ENCODE data around the gene KSR1. TPM values are rescaled to one million over a fixed set of nuclear protein-coding genes. Genes with fewer than 3 reads are reported as not detected.

KSR1 gene
- total and polyA plus RNA-seq, 9 of the 15 experiments (the other 6 are each of a cell fraction or from before 2014, with no cell fraction given) = 1.4 to 51.7 (median 18.4) TPM

- TF ChIP-seq ESRRA (IDR thresholded peaks at IDR 0.05; ENCODE audit: borderline replicate concordance, low read depth) (peak; percentile 55), MTA1 (IDR thresholded peaks at IDR 0.05; ENCODE audit: borderline replicate concordance) (peak; percentile 64), SMAD2 (IDR thresholded peaks at IDR 0.05; ENCODE audit: low read depth, low read length) (no peak), NFRKB (IDR thresholded peaks at IDR 0.05; ENCODE audit: low read depth) (no peak), SRSF7 (optimal IDR thresholded peaks at IDR 0.05; ENCODE audit: low read depth, low read length) (no peak), MTF1 (CRISPR knock-in tag; IDR thresholded peaks at IDR 0.05; ENCODE audit: borderline replicate concordance) (no peak), ETV6 (IDR thresholded peaks at IDR 0.05; ENCODE audit: borderline replicate concordance in 1 of 2, low read depth in 2 of 2, low read length in 1 of 2) (no peak), ETV6 (CRISPR knock-in tag; IDR thresholded peaks at IDR 0.05; ENCODE audit: borderline replicate concordance) (no peak), ZNF717 (CRISPR knock-in tag; IDR thresholded peaks at IDR 0.05) (no peak), PCBP1 (IDR thresholded peaks at IDR 0.05; ENCODE audit: low read depth, low read length, poor library complexity, severe bottlenecking) (no peak), ZNF589 (CRISPR knock-in tag; IDR thresholded peaks at IDR 0.05; ENCODE audit: low read depth) (no peak), EP300 (IDR thresholded peaks at IDR 0.05; ENCODE audit: low read length) (peak; percentile 45; the same call in 1 of the 2 replicates), NCOA6 (IDR thresholded peaks at IDR 0.05) (no peak), SIX5 (IDR thresholded peaks at IDR 0.05; ENCODE audit: borderline replicate concordance in 1 of 2, insufficient read depth in 1 of 2, low read depth in 1 of 2, low read length in 2 of 2) (no peak), XRCC4 (IDR thresholded peaks at IDR 0.05; ENCODE audit: extremely low read depth, insufficient read depth, insufficient read length) (no peak), SIN3A (IDR thresholded peaks at IDR 0.05; ENCODE audit: borderline replicate concordance in 2 of 2, control insufficient read depth in 1 of 2, low read depth in 2 of 2, low read length in 2 of 2) (no peak), BRF2 (IDR thresholded peaks at IDR 0.05; ENCODE audit: borderline replicate concordance, insufficient read depth, insufficient read length) (no peak), CREM (IDR thresholded peaks at IDR 0.05; ENCODE audit: low read depth) (peak; percentile 59; the same call in 1 of the 2 replicates), TSC22D4 (tag; IDR thresholded peaks at IDR 0.05) (no peak), ZNF184 (CRISPR knock-in tag; IDR thresholded peaks at IDR 0.05) (no peak), SETDB1 (IDR thresholded peaks at IDR 0.05; ENCODE audit: low read length) (no peak), CBFB (CRISPR knock-in tag; IDR thresholded peaks at IDR 0.05) (no peak), FOXP4 (CRISPR knock-in tag; IDR thresholded peaks at IDR 0.05; ENCODE audit: borderline replicate concordance) (no peak), TAF9B (IDR thresholded peaks at IDR 0.05; ENCODE audit: partially characterized antibody) (no peak), ZFP36 (IDR thresholded peaks at IDR 0.05; ENCODE audit: low read depth, low read length, partially characterized antibody) (peak; percentile 7), RBFOX2 (IDR thresholded peaks at IDR 0.05; ENCODE audit: low read depth, low read length) (no peak), MIER1 (IDR thresholded peaks at IDR 0.05; ENCODE audit: low read depth) (no peak), TAL1 (IDR thresholded peaks at IDR 0.05) (no peak), SRF (CRISPR knock-in tag; IDR thresholded peaks at IDR 0.05) (no peak)
Observed at GRCh38 chr17:27569257-27569722, 113.0 kb downstream of the KSR1 start (continued).
